HG02870 (cell line): ENCODE measurements around the gene SMYD5.
"Not testable (repeated sequence)": the region's sequence is repeated elsewhere in the genome, so short reads cannot be mapped to it uniquely, and the experiment has no call there.

Experiments
- ATAC-seq: cut with Tn5 transposase; IDR thresholded peaks from one replicate; pipeline ENCODE4 v1.9.1; 2021; ENCODE audit warnings: mild to moderate bottlenecking, moderate library complexity; ENCODE audit not compliant: unreplicated experiment

Gene SMYD5

GRCh38 chr2:73258186-73258912, 44.3 kb downstream of the SMYD5 start:
- no peak for ATAC-seq

- ATAC-seq: no peak
These were observed 44.8 kb downstream of the SMYD5 start for GRCh38 chr2:73258913-73259215.

GRCh38 chr2:73259276-73259675, 45.2 kb downstream of the SMYD5 start:
- ATAC-seq: no peak

- no peak for ATAC-seq
These were observed 45.8 kb downstream of the SMYD5 start for GRCh38 chr2:73259704-73260337.

GRCh38 chr2:73260338-73260984, 46.4 kb downstream of the SMYD5 start:
- ATAC-seq: no peak

GRCh38 chr2:73262108-73262651, 48.1 kb downstream of the SMYD5 start:
- no peak for ATAC-seq

GRCh38 chr2:73262691-73263429, 48.8 kb downstream of the SMYD5 start:
- not testable (repeated sequence) for ATAC-seq

GRCh38 chr2:73263540-73264331, 49.7 kb downstream of the SMYD5 start:
- no peak for ATAC-seq

- no peak for ATAC-seq
These were observed 50.2 kb downstream of the SMYD5 start for GRCh38 chr2:73264332-73264606.

GRCh38 chr2:73264783-73265182, 50.7 kb downstream of the SMYD5 start:
- no peak for ATAC-seq

- no peak for ATAC-seq
These were observed 51.4 kb downstream of the SMYD5 start for GRCh38 chr2:73265298-73266060.

GRCh38 chr2:73266061-73266901, 52.2 kb downstream of the SMYD5 start:
- no peak for ATAC-seq

GRCh38 chr2:73267008-73267407, 53.0 kb downstream of the SMYD5 start:
- no peak for ATAC-seq

GRCh38 chr2:73268366-73268829, 54.4 kb downstream of the SMYD5 start:
- ATAC-seq: no peak

- peak; percentile 84 for ATAC-seq
These were observed 55.0 kb downstream of the SMYD5 start for GRCh38 chr2:73268830-73269685.

GRCh38 chr2:73269686-73270465, 55.8 kb downstream of the SMYD5 start:
- ATAC-seq: peak; percentile 10

GRCh38 chr2:73272270-73272669, 58.2 kb downstream of the SMYD5 start:
- no peak for ATAC-seq
